ENCODE data around the gene GUCY2D. TPM values are rescaled to one million over a fixed set of nuclear protein-coding genes. Genes with fewer than 3 reads are reported as not detected.

GUCY2D gene
- total and polyA plus RNA-seq, 7 donors, result 0.04 TPM; not detected in 6

- DNase-seq, result peak; percentile 24
- intact Hi-C loops (cut with DNase I), result loop anchor here (10.0 kb wide), 1 partner anchor 138 kb away; the partner anchor contains the start of gene RNF227
- Histone ChIP-seq H3K36me3 (no peaks in the 10 kb centered on the region), H3K27me3 (peaks cover 0 to 19% (median 5%) of the 10 kb centered on the region in 3 donors), H3K9me3 (no peaks in the 10 kb centered on the region), H3K27ac (no peak overlapping the region), H3K4me1 (no peaks in the 10 kb centered on the region), H3K4me3 (no peak overlapping the region)
- 93% methylated on average over 6 of the region's 6 CpGs for WGBS, 2 donors
- TF ChIP-seq EP300 (IDR thresholded peaks at IDR 0.05) (no peak), POLR2A (IDR thresholded peaks at IDR 0.05) (no peak), CTCF (IDR thresholded peaks at IDR 0.05) (no peak), POLR2AphosphoS5 (IDR thresholded peaks at IDR 0.05) (no peak)
These were observed 50.1 kb downstream of the GUCY2D start for GRCh38 chr17:8052256-8053252.

GRCh38 chr17:8053600-8053999, 51.2 kb downstream of the GUCY2D start:
- H3K4me3 ChIP-seq, result no peak overlapping the region

GRCh38 chr17:8055851-8056231, 53.4 kb downstream of the GUCY2D start:
- H3K27me3 ChIP-seq, result peaks cover 0 to 51% (median 30%) of the 10 kb centered on the region in 3 donors
- DNase-seq, result peak; percentile 37
- no peaks in the 10 kb centered on the region for H3K36me3 ChIP-seq
- H3K4me1 ChIP-seq, result no peaks in the 10 kb centered on the region
- H3K9me3 ChIP-seq, result no peaks in the 10 kb centered on the region
- intact Hi-C loops (cut with DNase I), result loop anchor here (5.0 to 10.0 kb wide), 4 partner anchors 59 to 234 kb away; partner anchors contain the start of gene RNF227
- H3K4me3 ChIP-seq, result no peak overlapping the region
- WGBS, 2 donors, result 79 to 85% methylated on average over 3 of the region's 3 CpGs
- H3K27ac ChIP-seq, result peak overlapping the region in 1 of 4 donors; percentile 47
- no peak for TF ChIP-seq CTCF (IDR thresholded peaks at IDR 0.05)
- no peak for TF ChIP-seq POLR2AphosphoS5 (IDR thresholded peaks at IDR 0.05)
- TF ChIP-seq POLR2A (IDR thresholded peaks at IDR 0.05), result no peak
- no peak for TF ChIP-seq EP300 (IDR thresholded peaks at IDR 0.05)

More at GRCh38 chr17:8053600-8053999, 51.2 kb downstream of the GUCY2D start:
- Histone ChIP-seq H3K27ac (no peak overlapping the region), H3K27me3 (peaks cover 0 to 29% (median 13%) of the 10 kb centered on the region in 3 donors), H3K9me3 (no peaks in the 10 kb centered on the region), H3K4me1 (no peaks in the 10 kb centered on the region), H3K36me3 (no peaks in the 10 kb centered on the region)
- DNase-seq, result peak; percentile 20
- no peak for TF ChIP-seq EP300 (IDR thresholded peaks at IDR 0.05)
- TF ChIP-seq CTCF (IDR thresholded peaks at IDR 0.05), result no peak
- TF ChIP-seq POLR2A (IDR thresholded peaks at IDR 0.05), result no peak
- TF ChIP-seq POLR2AphosphoS5 (IDR thresholded peaks at IDR 0.05), result no peak
- intact Hi-C loops (cut with DNase I), result loop anchor here (10.0 kb wide), 1 partner anchor 139 kb away; the partner anchor contains the start of gene RNF227
- WGBS, 2 donors, result 94% methylated on average over 7 of the region's 7 CpGs

- peak overlapping the region in 1 of 4 donors; percentile 47 for H3K27ac ChIP-seq
- TF ChIP-seq POLR2AphosphoS5 (IDR thresholded peaks at IDR 0.05) (peak in 2 of 4 donors; percentile 14 to 30), CTCF (IDR thresholded peaks at IDR 0.05) (no peak), POLR2A (IDR thresholded peaks at IDR 0.05) (no peak), EP300 (IDR thresholded peaks at IDR 0.05) (no peak)
- H3K9me3 ChIP-seq, result no peaks in the 10 kb centered on the region
- DNase-seq, result peak; percentile 75
- 36 to 60% methylated on average over 14 of the region's 14 CpGs for WGBS, 2 donors
- H3K4me3 ChIP-seq, result no peak overlapping the region
- H3K4me1 ChIP-seq, result no peaks in the 10 kb centered on the region
- H3K36me3 ChIP-seq, result no peaks in the 10 kb centered on the region
- peaks cover 3 to 57% (median 36%) of the 10 kb centered on the region in 3 donors for H3K27me3 ChIP-seq
- intact Hi-C loops (cut with DNase I), result loop anchor here (5.0 to 10.0 kb wide), 4 partner anchors 59 to 234 kb away; partner anchors contain the start of gene RNF227
These were observed 54.0 kb downstream of the GUCY2D start for GRCh38 chr17:8056232-8056975.

Data from sigmoid colon (tissue), 7 donors.